Panc1 (cell line): ENCODE results near the gene SKIC2. TPM values are rescaled to one million over a fixed set of nuclear protein-coding genes. Genes with fewer than 3 reads are reported as not detected.

Experiments
- ATAC-seq: fragments of 200-7000 bp; cut with Tn5 transposase; 2 replicates; pipeline ENCODE4 v1.9.1; 2020; ENCODE audit warnings: mild to moderate bottlenecking, moderate library complexity
- BruUV-seq: library from RNA; stranded (reverse); fragments of 400-500 nt; replicated peaks from 2 replicates; lab custom pipeline; 2021; lab: Mats Ljungman, UMichigan
- CTCF ChIA-PET: fragments of 300-600 bp; sonication (Branson Sonifier 250); formaldehyde crosslinking; loops from one replicate; lab custom pipeline; 2022; ENCODE audit warnings: antibody characterized with exemption; lab: Charles Lee
- POLR2A ChIA-PET: fragments of 300-600 bp; sonication (Branson Sonifier 250); formaldehyde crosslinking; loops from one replicate; lab custom pipeline; 2022; ENCODE audit warnings: antibody characterized with exemption; lab: Charles Lee
- DNase-seq: peaks from one replicate; pipeline ENCODE4 v3.0.0-alpha.2; 2010; ENCODE audit warnings: low read depth, low spot score
- H3K27ac ChIP-seq: 2 replicates; pipeline ENCODE4 v1.5.1; 2011; ENCODE audit warnings: mild to moderate bottlenecking, low read length, inconsistent platforms
- H3K27me3 ChIP-seq: fragments of 200-500 bp; sonication (Bioruptor generic); 2 replicates; pipeline ENCODE4 v1.6.0; 2014; ENCODE audit warnings: low read length, inconsistent platforms; ENCODE audit not compliant: control insufficient read depth, insufficient read depth
- H3K36me3 ChIP-seq: fragments of 200-500 bp; sonication (Bioruptor generic); 2 replicates; pipeline ENCODE4 v1.5.1; 2014; ENCODE audit warnings: inconsistent platforms, mild to moderate bottlenecking, low read length, moderate library complexity; ENCODE audit not compliant: control insufficient read depth, insufficient read depth
- H3K4me1 ChIP-seq: 2 replicates; pipeline ENCODE4 v1.5.1; 2011; ENCODE audit warnings: inconsistent platforms, mild to moderate bottlenecking, low read length, moderate library complexity; ENCODE audit not compliant: control insufficient read depth, insufficient read depth
- H3K4me3 ChIP-seq, 2 experiments: 2 replicates each; pipeline ENCODE4 v1.5.1; 2011 to 2012; ENCODE audit warnings: low read depth in 2 of 2, low read length in 2 of 2, mild to moderate bottlenecking in 2 of 2, inconsistent platforms in 1 of 2, moderate library complexity in 1 of 2
- H3K9me3 ChIP-seq: fragments of 200-500 bp; sonication (Bioruptor generic); 2 replicates; pipeline ENCODE4 v1.5.1; 2014; ENCODE audit warnings: low read depth, mild to moderate bottlenecking, inconsistent platforms, low read length, moderate library complexity; ENCODE audit not compliant: control insufficient read depth, insufficient read depth
- CTCF ChIP-seq: fragments of 450-650 bp; IDR thresholded peaks from 2 replicates; pipeline ENCODE4 v1.5.1; 2017; ENCODE audit warnings: mild to moderate bottlenecking
- POLR2AphosphoS5 ChIP-seq: IDR thresholded peaks from 2 replicates; pipeline ENCODE4 v1.6.1; 2012; ENCODE audit warnings: mild to moderate bottlenecking, low read depth, low read length, moderate library complexity
- REST ChIP-seq, 2 experiments: IDR thresholded peaks; 2 replicates each; pipeline ENCODE4 v1.6.1; 2011 to 2012; ENCODE audit warnings: low read depth in 2 of 2, control low read depth in 1 of 2, low read length in 1 of 2, mild to moderate bottlenecking in 1 of 2, moderate library complexity in 1 of 2; ENCODE audit not compliant: insufficient read depth in 1 of 2
- SIN3A ChIP-seq: IDR thresholded peaks from 2 replicates; pipeline ENCODE4 v1.6.1; 2012; ENCODE audit warnings: low read depth, mild to moderate bottlenecking, low read length, moderate library complexity, borderline replicate concordance; ENCODE audit not compliant: insufficient read depth
- TCF7L2 ChIP-seq: IDR thresholded peaks from 2 replicates; pipeline ENCODE4 v1.6.1; 2011; ENCODE audit warnings: mild to moderate bottlenecking, low read depth, low read length, inconsistent platforms
- in situ Hi-C: cut with HindIII; loops from 2 replicates; pipeline ENCODE4 v1.10.0; 2016; ENCODE audit warnings: low sequenced_read_pairs, low pct_unique_long_range_greater_than_20kb
- intact Hi-C: fragments of 100-400 bp; cut with micrococcal nuclease; formaldehyde crosslinking; loops from one replicate; pipeline ENCODE4 v1.10.0; 2022; ENCODE audit not compliant: unreplicated experiment
- total RNA-seq: library from RNA; stranded (reverse); gene quantifications from one replicate; pipeline ENCODE4 v1.2.1, GENCODE V29; 2021; ENCODE audit not compliant: unreplicated experiment

Gene SKIC2
- total RNA-seq, 1 experiment from 2014 or later: 121 TPM

GRCh38 chr6:31952140-31952805 lies 6.7 kb upstream of the SKIC2 start:
- Histone ChIP-seq H3K4me3 (no peak overlapping the region), H3K27ac (no peak overlapping the region), H3K4me1 (peaks cover under 1% of the 10 kb centered on the region), H3K9me3 (no peaks in the 10 kb centered on the region), H3K36me3 (peaks cover 19% of the 10 kb centered on the region), H3K27me3 (no peaks in the 10 kb centered on the region)
- in situ Hi-C loops: no loop called here
- ATAC-seq (peak; percentile 79), DNase-seq (no peak)
- POLR2A ChIA-PET: no interaction called here
- CTCF ChIA-PET: interaction anchor here (0.8 to 1.6 kb wide), 4 partner anchors 29 to 179 kb away, joined by 3 to 5 read pairs (median 4); no protein-coding TSS in a partner anchor
- BruUV-seq: no TSS peak
- TF ChIP-seq REST (IDR thresholded peaks at IDR 0.05; ENCODE audit: insufficient read depth in 1 of 2, low read depth in 2 of 2, low read length in 1 of 2) (no peak), CTCF (peak; percentile 87)
- intact Hi-C loops: no loop called here

GRCh38 chr6:31952890-31953289 lies 6.1 kb upstream of the SKIC2 start:
- CTCF ChIA-PET: interaction anchor here (0.8 to 1.6 kb wide), 3 partner anchors 29 to 180 kb away, joined by 3 to 5 read pairs (median 4); no protein-coding TSS in a partner anchor
- no peak for DNase-seq
- peaks cover 20% of the 10 kb centered on the region for H3K36me3 ChIP-seq
- peaks cover 6% of the 10 kb centered on the region for H3K4me1 ChIP-seq
- ATAC-seq: no peak; the same call in 1 of the 2 replicates
- POLR2A ChIA-PET: no interaction called here
- BruUV-seq: no TSS peak
- H3K27me3 ChIP-seq: no peaks in the 10 kb centered on the region
- H3K4me3 ChIP-seq: no peak overlapping the region
- H3K27ac ChIP-seq: no peak overlapping the region
- H3K9me3 ChIP-seq: no peaks in the 10 kb centered on the region
- in situ Hi-C loops (no loop called here), intact Hi-C loops (no loop called here)
- TF ChIP-seq TCF7L2 (no peak), REST (IDR thresholded peaks at IDR 0.05; ENCODE audit: insufficient read depth in 1 of 2, low read depth in 2 of 2, low read length in 1 of 2) (no peak), CTCF (no peak), SIN3A (no peak), POLR2AphosphoS5 (no peak)
